ENCODE results near the gene TBC1D20.

The TBC1D20 gene

GRCh38 chr20:437787-438486, 24.4 kb downstream of the TBC1D20 start:
- DNase-seq = no peak

GRCh38 chr20:436476-436875, 25.9 kb downstream of the TBC1D20 start:
- DNase-seq = no peak

GRCh38 chr20:435558-435957, 26.8 kb downstream of the TBC1D20 start:
- no peak for DNase-seq

GRCh38 chr20:434661-435419, 27.5 kb downstream of the TBC1D20 start:
- no peak for DNase-seq

DNA sequence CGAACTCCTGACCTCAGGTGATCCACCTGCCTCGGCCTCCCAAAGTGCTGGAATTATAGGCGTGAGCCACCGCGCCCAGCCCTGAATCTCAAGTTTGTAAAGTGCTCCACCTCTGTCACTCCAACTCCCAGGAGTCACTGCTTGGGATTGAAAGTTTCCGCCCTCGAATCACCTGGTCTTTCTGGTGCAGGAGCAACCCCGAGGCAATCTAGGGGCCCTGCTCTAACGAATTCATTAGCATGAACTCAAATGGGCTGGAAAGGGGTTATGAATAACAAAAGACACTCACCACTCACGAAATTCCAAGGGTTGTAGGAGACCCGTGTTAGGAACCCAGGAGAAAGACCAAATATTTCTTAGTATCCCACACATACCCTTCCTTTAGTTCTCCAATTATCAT, 28.1 kb downstream of the TBC1D20 start:
- no peak for DNase-seq

DNA sequence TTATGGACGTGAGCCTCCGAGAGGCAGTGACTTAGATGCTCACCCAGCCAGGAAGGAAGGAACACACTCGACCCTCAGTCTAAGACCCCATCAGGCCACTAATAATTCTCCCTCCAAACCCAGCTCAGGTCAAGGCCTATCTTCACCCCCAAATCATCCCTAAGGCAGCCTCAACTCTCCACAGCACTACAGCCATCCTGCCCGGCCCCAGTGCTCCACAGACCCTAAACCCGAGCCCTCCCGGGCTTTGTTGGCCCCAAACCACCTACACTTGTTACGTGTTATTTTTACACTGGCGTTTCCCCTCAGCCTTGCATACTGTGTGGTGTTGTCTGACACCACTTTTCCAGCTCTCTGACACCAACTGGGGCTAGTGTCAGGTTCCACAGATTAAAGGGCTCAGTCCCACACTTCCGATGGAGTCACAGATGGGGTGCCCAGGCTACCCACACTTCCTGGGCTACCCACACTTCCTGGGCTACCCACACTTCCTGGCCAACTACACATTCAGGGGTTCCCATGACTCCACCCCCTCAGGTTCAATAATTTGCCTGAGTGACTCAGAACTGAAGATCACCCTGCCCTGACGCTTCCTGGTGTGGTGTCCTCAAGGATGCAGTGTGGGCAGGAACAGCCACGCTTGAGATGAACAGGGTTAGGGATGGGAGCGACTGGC, 28.9 kb downstream of the TBC1D20 start:
- peak; percentile 72 for DNase-seq

GRCh38 chr20:432677-433299, 29.5 kb downstream of the TBC1D20 start:
- no peak for DNase-seq

DNA sequence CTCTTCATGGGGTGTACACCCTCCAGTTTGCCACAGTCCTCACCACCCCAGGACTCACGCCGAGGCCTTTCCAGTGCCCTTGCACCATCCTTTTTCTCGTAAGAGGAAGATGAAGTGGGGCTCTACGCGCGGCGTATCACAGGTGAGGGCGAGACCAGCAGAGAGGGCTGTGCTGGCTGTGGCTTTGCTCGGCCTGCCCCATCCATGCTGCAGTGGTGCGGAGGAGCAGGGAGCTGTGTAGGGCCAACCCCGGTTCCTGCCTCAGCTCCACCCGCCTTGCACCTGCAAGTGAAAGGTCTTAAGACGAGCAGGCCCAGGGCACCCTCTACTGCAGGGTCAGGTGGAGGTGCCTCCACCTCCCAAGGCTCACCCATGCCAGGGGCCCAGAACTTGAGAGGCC, 30.1 kb downstream of the TBC1D20 start:
- DNase-seq = no peak

- DNase-seq = no peak
Measured at GRCh38 chr20:431012-431904, 31.1 kb downstream of the TBC1D20 start.

DNA sequence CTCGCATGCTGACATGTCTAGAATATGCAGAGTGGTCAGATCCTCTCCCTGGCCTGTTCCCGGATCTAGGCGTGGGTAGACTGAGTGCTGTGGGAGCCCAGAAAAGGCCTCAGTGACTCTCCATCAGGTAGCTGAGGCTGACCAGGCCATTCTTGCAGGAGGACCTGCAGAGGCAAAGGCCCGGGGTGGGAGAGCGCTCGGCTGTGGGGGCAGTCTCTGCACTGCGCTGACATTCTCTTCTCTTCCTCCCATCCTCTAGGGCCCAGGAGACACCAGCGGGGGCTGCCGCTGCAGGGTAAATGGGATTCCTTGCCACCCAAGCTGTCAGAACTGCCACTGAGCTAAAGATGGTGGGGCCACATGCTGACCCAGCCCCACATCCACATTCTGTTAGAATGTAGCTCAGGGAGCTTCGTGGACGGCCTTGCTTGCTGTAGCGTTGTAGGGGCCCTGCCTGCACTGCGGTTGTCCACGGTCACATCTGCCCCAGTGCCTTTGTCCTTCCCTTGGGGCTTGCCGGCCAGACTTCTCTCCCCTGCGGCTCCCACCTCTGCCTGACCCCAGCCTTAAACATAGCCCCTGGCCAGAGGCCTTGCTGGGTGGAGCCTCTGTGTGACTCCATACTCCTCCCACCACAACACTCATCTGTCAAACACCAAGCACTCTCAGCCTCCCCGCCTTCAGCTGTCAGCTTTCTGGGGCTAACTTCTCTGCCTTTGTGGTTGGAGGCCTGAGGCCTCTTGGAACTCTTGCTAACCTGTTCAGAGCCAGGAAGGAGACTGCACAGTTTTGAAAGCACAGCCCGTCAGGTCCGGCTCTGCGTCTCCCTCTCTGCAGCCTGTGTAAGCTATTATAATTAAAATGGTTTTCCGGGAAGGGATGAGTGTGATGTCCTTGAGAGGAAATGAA, 32.0 kb downstream of the TBC1D20 start:
- no peak for DNase-seq

GRCh38 chr20:428658-429200, 33.6 kb downstream of the TBC1D20 start:
- no peak for DNase-seq

- DNase-seq = no peak
Measured at GRCh38 chr20:427849-428657, 34.3 kb downstream of the TBC1D20 start.

- no peak for DNase-seq
Measured at GRCh38 chr20:427401-427800, 34.9 kb downstream of the TBC1D20 start.

DNA sequence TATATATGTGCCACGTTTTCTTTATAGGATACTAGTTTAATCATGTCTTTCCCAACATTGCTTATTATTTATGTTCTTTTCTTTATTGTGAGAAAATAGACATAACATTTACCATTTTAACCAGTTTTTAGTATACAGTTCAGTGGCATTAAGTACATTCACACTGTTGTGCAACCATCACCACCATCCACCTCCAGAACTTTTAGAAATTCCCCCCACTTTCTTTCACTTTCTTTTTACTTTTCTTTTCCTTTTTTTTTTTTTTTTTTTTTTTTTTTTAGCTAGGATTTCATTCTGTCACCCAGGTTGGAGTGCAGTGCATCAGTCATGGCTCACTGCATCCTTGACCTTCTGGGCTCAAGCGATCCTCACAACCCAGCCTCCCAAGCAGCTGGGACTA, 35.8 kb downstream of the TBC1D20 start:
- no peak for DNase-seq

DNA sequence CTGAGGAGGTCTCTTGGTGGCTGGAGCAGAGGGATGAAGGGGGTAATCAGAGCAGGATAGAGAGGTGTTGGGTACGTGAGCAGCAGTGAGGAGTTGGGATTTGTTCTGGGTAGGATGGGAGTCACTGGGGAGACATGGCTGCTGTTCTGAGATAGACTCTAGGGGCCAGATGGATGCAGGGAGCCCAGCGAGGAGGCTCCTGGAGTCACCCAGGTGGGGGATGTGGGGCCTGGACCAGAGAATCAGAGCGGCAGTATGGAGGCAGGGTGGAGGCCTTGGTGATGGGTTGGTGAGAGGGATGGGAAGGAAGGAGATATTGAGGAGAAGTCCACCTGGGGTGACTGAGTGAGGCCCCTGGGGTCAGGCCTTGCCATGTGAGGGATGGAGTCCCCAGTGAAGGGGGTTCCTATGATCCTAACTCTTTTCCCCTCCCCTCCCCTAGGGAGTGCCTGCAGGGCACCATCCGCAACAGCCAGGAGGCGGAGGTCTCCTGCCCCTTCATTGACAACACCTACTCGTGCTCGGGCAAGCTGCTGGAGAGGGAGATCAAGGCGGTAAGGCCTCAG, 40.6 kb downstream of the TBC1D20 start:
- DNase-seq = no peak

- no peak for DNase-seq
Measured at GRCh38 chr20:420721-421574, 41.4 kb downstream of the TBC1D20 start.

DNA sequence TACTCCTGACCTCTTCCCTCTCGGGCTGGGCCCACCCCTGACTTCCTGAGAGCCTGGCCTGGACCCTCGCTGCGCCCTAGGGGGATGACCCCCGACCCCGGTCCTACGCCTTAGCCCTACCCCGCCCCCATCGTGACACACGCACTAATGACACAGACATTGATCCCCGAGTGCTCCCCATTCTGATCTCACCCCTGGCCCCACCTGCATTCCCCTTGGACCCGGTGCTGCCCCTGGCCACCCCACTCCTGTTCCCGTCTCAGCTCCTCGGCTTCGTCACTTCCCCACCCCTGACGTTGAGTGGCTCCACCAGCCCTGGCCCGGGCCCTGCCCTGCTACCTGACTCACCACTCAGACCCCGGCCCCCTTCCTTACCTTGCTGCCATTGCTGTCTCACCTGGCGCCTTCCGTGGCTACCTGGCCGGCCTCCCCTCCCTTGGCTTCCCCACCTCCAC, 42.1 kb downstream of the TBC1D20 start:
- DNase-seq = no peak

DNA sequence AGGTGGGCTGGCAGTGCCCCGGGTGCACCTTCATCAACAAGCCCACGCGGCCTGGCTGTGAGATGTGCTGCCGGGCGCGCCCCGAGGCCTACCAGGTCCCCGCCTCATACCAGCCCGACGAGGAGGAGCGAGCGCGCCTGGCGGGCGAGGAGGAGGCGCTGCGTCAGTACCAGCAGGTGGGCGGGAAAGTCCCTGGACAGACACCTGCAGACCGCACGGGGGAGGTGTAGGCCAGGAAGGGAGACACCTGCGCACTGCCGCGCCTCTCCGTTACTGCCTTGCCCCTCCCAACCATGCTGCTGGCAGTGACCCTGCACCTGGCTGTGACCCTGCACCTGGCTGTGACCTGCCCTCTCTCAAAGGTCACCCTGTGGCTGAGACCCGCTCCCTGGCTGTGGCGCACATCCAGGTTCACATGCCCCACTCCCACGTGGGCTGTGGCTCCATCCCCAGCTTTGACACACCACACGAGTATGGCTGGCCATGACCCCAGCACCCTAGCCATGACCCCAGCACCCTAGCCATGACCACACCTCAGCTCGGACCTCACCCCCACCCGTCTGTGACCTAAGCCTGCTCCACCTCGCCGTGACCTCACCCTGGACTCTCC, 42.7 kb downstream of the TBC1D20 start:
- DNase-seq = no peak
